Endothelial cell (in vitro differentiated cells): ENCODE results near the gene PHF21A. TPM values are rescaled to one million over a fixed set of nuclear protein-coding genes. Genes with fewer than 3 reads are reported as not detected.

Source experiments
- DNase-seq: peaks from one replicate; pipeline ENCODE4 v3.0.0; 2021; ENCODE audit warnings: low spot score
- H3K27ac Mint-ChIP-seq: one replicate; pipeline ENCODE4 v1.8.0; 2021; ENCODE audit warnings: mixed read lengths, inconsistent platforms; ENCODE audit not compliant: unreplicated experiment
- H3K27me3 Mint-ChIP-seq: one replicate; pipeline ENCODE4 v1.8.0; 2021; ENCODE audit warnings: mild to moderate bottlenecking, moderate library complexity, mixed read lengths, inconsistent platforms; ENCODE audit not compliant: unreplicated experiment
- H3K36me3 Mint-ChIP-seq: one replicate; pipeline ENCODE4 v1.8.0; 2021; ENCODE audit warnings: mild to moderate bottlenecking, low read depth, mixed read lengths, inconsistent platforms; ENCODE audit not compliant: unreplicated experiment
- H3K4me1 Mint-ChIP-seq: one replicate; pipeline ENCODE4 v1.8.0; 2021; ENCODE audit warnings: mild to moderate bottlenecking, mixed read lengths, inconsistent platforms; ENCODE audit not compliant: unreplicated experiment
- H3K4me3 Mint-ChIP-seq: one replicate; pipeline ENCODE4 v1.8.0; 2021; ENCODE audit warnings: mild to moderate bottlenecking, mixed read lengths, inconsistent platforms; ENCODE audit not compliant: unreplicated experiment
- H3K9me3 Mint-ChIP-seq: one replicate; pipeline ENCODE4 v1.8.0; 2021; ENCODE audit warnings: mixed read lengths, inconsistent platforms; ENCODE audit not compliant: unreplicated experiment
- total RNA-seq: library from RNA; stranded (reverse); fragmentation: NEBNext Ultra II Directional; extraction: Animal tissue kit (Norgen Biotek cat#: 25700); gene quantifications from one replicate; pipeline ENCODE4 v1.2.1, GENCODE V29; 2021; ENCODE audit not compliant: unreplicated experiment
- TF ChIP-seq, protein P1 (sequence below): fragments of 200-600 bp; sonication (generic); IDR thresholded peaks from one replicate; pipeline ENCODE4 v1.5.0; 2021; ENCODE audit warnings: antibody characterized with exemption; ENCODE audit not compliant: unreplicated experiment

Gene PHF21A
- total RNA-seq, 1 donor from 2014 or later, result 52.8 TPM

DNA sequence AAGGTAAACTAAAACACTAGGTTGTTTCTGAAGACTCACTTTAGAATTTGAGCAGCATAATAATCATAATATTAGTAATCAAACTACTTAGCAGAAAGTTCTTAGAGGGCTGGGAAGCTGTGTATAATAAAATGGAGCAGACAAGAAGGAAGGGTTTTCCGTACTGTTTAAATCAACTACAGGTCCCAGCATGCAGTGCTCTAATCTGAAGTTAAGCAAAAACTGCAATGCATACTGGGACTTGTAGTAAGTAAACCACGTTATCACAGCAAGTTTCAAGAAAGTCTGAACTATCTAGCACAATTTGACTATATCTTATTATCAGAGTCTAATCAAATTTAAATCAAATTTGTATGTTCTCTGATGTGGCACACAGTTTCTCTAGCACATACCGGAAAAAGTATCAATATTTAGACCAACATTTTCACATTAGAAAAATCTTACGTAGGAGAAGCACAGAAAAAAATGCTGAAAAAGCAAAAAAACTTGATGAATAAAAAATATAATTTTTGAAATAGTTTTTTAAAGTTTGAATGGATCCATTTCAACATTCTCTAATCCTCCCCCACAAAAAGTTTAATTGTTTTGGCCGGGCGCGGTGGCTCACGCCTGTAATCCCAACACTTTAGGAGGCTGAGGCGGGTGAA lies 8.2 kb downstream of the PHF21A start:
- Mint-ChIP-seq H3K27ac (no peak overlapping the region), H3K27me3 (no peaks in the 10 kb centered on the region), H3K9me3 (no peaks in the 10 kb centered on the region), H3K36me3 (no peaks in the 10 kb centered on the region), H3K4me3 (no peak overlapping the region), H3K4me1 (peaks cover 2% of the 10 kb centered on the region)
- DNase-seq, result no peak
- TF ChIP-seq, protein P1, sequence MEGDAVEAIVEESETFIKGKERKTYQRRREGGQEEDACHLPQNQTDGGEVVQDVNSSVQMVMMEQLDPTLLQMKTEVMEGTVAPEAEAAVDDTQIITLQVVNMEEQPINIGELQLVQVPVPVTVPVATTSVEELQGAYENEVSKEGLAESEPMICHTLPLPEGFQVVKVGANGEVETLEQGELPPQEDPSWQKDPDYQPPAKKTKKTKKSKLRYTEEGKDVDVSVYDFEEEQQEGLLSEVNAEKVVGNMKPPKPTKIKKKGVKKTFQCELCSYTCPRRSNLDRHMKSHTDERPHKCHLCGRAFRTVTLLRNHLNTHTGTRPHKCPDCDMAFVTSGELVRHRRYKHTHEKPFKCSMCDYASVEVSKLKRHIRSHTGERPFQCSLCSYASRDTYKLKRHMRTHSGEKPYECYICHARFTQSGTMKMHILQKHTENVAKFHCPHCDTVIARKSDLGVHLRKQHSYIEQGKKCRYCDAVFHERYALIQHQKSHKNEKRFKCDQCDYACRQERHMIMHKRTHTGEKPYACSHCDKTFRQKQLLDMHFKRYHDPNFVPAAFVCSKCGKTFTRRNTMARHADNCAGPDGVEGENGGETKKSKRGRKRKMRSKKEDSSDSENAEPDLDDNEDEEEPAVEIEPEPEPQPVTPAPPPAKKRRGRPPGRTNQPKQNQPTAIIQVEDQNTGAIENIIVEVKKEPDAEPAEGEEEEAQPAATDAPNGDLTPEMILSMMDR, result no peak

DNA sequence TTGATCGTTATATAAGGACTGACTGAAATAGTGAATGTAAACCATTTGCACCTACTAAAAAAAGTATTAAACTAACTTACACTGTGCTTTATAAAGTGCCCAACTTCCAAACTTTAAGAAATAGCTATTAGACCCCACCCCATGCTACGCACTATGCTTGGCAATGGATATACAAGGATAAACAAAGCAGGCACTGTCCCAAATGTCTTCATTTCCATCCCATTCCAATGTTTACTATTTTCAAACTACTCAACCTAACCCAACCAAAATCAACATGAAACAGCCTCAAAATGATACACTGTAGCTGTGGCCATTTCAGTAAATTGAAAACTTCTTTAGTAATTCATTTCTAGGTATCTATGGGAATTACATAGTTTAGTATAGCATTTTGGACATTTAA lies 12.5 kb downstream of the PHF21A start:
- no peaks in the 10 kb centered on the region for H3K9me3 Mint-ChIP-seq
- H3K27me3 Mint-ChIP-seq, result no peaks in the 10 kb centered on the region
- no peak overlapping the region for H3K4me3 Mint-ChIP-seq
- H3K27ac Mint-ChIP-seq, result no peak overlapping the region
- DNase-seq, result no peak
- no peaks in the 10 kb centered on the region for H3K36me3 Mint-ChIP-seq
- TF ChIP-seq, protein P1, result no peak
- peaks cover 19% of the 10 kb centered on the region for H3K4me1 Mint-ChIP-seq

DNA sequence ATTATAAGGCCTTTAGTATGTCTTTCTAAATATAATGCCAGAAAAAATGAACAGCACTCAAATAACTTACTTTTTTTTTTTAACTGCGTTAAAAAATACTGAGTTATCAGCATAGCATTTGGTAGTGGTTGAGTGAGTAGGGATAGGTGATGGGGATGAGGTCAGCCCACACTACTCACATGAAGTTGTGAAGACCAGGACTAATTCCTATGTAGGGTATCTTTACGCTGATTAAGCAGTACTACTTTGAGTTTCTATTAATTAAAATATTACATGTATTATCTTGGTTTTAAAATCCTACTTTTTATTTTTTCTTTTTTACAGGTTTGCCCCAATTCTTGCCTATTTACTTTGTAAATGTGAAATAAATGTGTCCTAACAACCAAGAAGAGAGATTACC lies 13.5 kb downstream of the PHF21A start:
- DNase-seq, result no peak
- H3K27ac Mint-ChIP-seq, result no peak overlapping the region
- no peaks in the 10 kb centered on the region for H3K36me3 Mint-ChIP-seq
- TF ChIP-seq, protein P1, result no peak
- H3K9me3 Mint-ChIP-seq, result no peaks in the 10 kb centered on the region
- no peak overlapping the region for H3K4me3 Mint-ChIP-seq
- H3K4me1 Mint-ChIP-seq, result peaks cover 17% of the 10 kb centered on the region
- H3K27me3 Mint-ChIP-seq, result no peaks in the 10 kb centered on the region

DNA sequence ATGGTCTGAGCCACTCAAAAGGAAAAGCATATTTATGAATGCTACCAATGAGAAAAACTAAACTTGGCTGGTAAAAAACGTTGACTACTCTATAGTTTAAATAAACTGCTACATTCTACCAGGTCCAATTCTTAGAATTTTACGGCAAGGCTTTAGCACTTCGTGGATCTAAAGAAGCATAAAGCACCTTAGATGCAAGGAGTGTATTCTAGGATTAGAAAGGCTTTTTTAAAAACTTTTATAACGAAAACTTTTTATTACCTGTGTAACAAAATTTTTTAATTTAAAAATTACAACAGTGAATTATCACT lies 13.9 kb downstream of the PHF21A start:
- H3K9me3 Mint-ChIP-seq, result no peaks in the 10 kb centered on the region
- peaks cover 17% of the 10 kb centered on the region for H3K4me1 Mint-ChIP-seq
- no peak for DNase-seq
- H3K27ac Mint-ChIP-seq, result no peak overlapping the region
- no peak overlapping the region for H3K4me3 Mint-ChIP-seq
- H3K36me3 Mint-ChIP-seq, result no peaks in the 10 kb centered on the region
- no peaks in the 10 kb centered on the region for H3K27me3 Mint-ChIP-seq
- TF ChIP-seq, protein P1, result no peak

DNA sequence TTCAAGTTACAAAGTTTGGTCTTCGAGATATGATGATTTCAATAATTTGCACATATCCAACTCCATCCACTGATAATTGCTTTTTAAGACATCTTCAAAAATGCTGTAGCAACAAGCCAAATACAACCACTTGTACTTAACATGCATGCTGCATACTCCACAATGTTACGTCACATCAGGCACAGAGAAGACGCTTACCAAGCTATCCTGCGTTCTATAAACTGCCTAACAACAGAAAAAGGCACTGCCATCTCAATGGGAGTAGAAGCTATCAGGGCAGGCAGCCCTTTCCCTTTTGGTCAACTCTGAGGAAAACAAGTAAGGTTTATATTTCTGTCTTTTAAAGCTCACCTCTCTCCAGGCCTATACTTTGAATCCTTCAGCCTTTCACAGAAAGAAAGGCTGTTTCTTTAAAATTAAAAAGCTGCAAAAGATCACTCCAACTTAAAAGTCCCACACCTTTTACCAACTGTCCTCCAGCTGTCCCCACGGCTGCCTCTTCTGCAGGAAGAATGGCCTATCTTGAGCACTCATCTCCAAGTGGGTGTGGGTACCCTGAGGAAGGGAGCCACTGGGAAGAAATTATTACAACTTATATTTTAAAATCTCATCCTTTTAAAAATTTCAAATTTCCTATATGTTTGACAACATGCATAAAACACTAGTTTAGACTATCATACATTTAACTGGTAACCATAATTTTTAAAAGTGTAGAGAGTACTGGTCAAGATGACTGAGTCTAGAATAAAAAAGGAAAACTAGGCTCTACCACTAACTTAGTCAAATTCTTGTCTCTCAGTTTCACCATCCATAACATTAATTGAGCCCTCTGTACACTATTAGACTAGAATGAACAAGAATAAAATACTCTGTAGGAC lies 14.5 kb downstream of the PHF21A start:
- Mint-ChIP-seq H3K36me3 (no peaks in the 10 kb centered on the region), H3K27me3 (no peaks in the 10 kb centered on the region), H3K27ac (no peak overlapping the region), H3K4me1 (peaks cover 17% of the 10 kb centered on the region), H3K9me3 (no peaks in the 10 kb centered on the region), H3K4me3 (no peak overlapping the region)
- no peak for DNase-seq
- TF ChIP-seq, protein P1, result no peak
